D721Med (cell line): ENCODE measurements around the gene IQSEC1.

Experiments used
- DNase-seq: peaks from one replicate; pipeline ENCODE4 v3.0.0; 2011; ENCODE audit warnings: low spot score; ENCODE audit not compliant: insufficient read length
- FAIRE-seq: peaks from 2 replicates; lab custom pipeline; 2011; peaks lifted over from hg19 to GRCh38; lab: Jason Lieb, UNC
- CTCF ChIP-seq: IDR thresholded peaks from 2 replicates; pipeline ENCODE4 v1.5.1; 2012; ENCODE audit warnings: mild to moderate bottlenecking, control low read depth; ENCODE audit not compliant: insufficient read depth; ENCODE audit errors: missing control alignments

Gene IQSEC1

GRCh38 chr3:13042127-13042701, 31.0 kb downstream of the IQSEC1 start:
- FAIRE-seq = no peak
- TF ChIP-seq CTCF = no peak

GRCh38 chr3:13041113-13041776, 32.0 kb downstream of the IQSEC1 start:
- no peak for DNase-seq
- no peak for TF ChIP-seq CTCF
- no peak for FAIRE-seq

More at GRCh38 chr3:13042127-13042701, 31.0 kb downstream of the IQSEC1 start:
- no peak for DNase-seq

GRCh38 chr3:13040361-13041074, 32.7 kb downstream of the IQSEC1 start:
- no peak for FAIRE-seq

GRCh38 chr3:13039213-13039896, 33.9 kb downstream of the IQSEC1 start:
- DNase-seq (no peak), FAIRE-seq (no peak)
- no peak for TF ChIP-seq CTCF

More at GRCh38 chr3:13040361-13041074, 32.7 kb downstream of the IQSEC1 start:
- TF ChIP-seq CTCF = no peak
- DNase-seq = no peak

GRCh38 chr3:13037458-13038117, 35.6 kb downstream of the IQSEC1 start:
- no peak for TF ChIP-seq CTCF
- FAIRE-seq (no peak), DNase-seq (no peak)

GRCh38 chr3:13034861-13035260, 38.4 kb downstream of the IQSEC1 start:
- FAIRE-seq (no peak), DNase-seq (no peak)
- no peak for TF ChIP-seq CTCF
